GM10266 (cell line): ENCODE measurements around the gene VPS35L.

ENCODE experiments used
- DNase-seq: peaks from one replicate; pipeline ENCODE4 v3.0.0; 2012; ENCODE audit errors: extremely low spot score
- CTCF ChIP-seq: IDR thresholded peaks from 2 replicates; pipeline ENCODE4 v1.5.1; 2012; ENCODE audit warnings: mild to moderate bottlenecking, low read depth; ENCODE audit not compliant: control insufficient read depth, insufficient read depth; ENCODE audit errors: missing control alignments

VPS35L gene

DNA sequence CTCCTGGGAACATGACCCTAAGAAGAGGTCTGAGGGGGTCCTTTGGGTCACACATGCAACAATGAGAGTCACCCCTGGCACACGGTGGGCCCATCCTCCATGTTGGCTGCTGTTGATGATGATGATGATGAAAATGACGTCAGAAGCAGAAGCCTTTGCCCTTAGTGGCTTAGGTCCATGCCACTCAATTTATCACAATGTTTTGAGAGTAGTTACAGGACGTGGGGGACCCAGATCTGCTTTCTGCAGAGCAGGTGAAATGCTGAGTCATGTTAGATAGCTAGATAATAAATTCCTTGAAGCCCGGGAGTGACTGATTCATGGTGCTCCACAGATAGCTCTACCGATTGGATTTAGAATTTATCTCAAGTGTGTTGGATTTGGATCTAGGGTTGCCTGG is 53.9 kb downstream of the VPS35L start:
- TF ChIP-seq CTCF, result no peak
- no peak for DNase-seq

DNA sequence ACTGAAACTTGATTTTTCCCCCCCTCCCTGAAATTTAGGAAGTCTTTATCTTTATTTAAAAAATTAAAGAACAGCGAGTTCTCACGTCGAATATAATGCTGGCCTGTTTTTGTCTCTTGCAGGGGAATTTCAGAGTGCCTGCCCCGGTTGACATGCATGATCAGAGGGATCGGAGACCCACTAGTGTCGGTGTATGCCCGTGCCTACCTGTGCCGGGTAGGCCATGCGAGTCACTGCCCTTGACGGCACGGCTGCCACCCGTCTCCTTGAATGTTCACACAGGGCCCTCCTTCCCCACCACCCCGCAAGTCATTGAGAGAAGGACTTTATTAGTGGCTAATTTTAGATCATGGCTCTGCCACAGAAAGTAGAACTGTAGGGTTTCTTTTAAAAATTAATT is 54.7 kb downstream of the VPS35L start:
- DNase-seq, result no peak
- TF ChIP-seq CTCF, result no peak

- no peak for DNase-seq
- no peak for TF ChIP-seq CTCF
Observed at GRCh38 chr16:19613834-19614233, 58.3 kb downstream of the VPS35L start.

DNA sequence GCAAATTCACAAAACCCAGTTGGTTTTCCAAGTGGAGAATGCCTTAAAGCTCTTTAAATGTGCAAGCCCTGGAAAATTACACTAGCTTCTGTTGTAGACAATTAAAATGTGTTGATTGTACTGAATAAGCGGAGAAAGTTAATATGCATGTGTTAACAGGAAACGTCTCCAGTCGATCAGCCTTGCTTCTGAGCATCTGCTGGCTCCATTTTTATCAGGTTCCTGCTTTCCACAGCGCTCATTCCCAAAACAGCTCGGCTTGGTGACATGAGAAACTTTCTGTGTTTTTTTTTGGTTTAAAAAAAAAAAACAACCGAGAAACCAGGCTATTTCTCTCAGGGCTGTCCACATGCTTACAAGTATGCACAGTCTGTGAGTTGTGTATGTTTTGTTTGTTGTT is 60.7 kb downstream of the VPS35L start:
- no peak for TF ChIP-seq CTCF
- no peak for DNase-seq

DNA sequence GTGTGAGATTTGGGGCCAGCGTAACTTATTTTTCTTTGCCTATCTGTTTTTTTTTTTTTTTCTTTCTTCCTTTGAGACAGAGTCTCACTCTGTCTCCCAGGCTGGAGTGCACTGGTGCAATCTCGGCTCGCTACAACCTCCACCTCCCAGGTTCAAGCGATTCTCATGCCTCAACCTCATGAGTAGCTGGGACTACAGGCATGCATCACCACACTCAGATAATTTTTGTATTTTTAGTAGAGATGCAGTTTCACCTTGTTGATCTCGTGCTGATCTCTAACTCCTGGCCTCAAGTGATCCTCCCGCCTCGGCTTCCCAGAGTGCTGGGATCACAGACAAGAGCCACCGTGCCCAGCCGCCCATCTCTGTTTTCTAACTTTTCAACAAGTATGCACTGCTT is 63.4 kb downstream of the VPS35L start:
- no peak for DNase-seq

DNA sequence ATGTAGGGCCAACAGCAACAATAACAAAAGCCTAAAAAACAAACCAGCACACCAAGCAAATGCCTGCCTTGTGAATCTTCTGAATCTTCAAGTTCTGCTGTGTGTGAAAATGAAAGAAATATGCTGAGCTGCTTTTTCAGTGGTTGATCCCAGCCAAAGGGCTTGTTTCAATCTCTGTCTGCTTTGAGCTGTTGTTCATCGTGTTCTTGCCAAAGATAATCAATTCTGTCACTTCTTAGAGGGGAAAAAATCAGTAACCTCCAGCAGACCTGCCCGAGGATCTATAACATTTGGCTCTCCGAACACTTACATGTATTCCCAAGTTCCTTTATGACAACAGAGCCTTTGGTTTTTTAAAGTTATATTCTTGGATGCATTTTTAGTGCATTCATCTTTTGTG is 65.9 kb downstream of the VPS35L start:
- no peak for DNase-seq
- no peak for TF ChIP-seq CTCF

More for the DNA sequence above, 63.4 kb downstream of the VPS35L start:
- TF ChIP-seq CTCF, result no peak

GRCh38 chr16:19625039-19625438 is 69.5 kb downstream of the VPS35L start:
- TF ChIP-seq CTCF, result no peak
- no peak for DNase-seq
